K562 (cell line): ENCODE data around the gene OR4C13.
"Not testable (repeated sequence)": the region's sequence is repeated elsewhere in the genome, so short reads cannot be mapped to it uniquely, and the experiment has no call there.

Experiments used
- ATF2 ChIP-seq: sonication (generic); formaldehyde crosslinking; IDR thresholded peaks from 2 replicates; pipeline ENCODE4 v1.8.1; 2022; ENCODE audit warnings: missing genetic modification reagents
- BRD4 ChIP-seq: fragments of 200-600 bp; sonication (generic); IDR thresholded peaks from 2 replicates; pipeline ENCODE4 v1.6.1; 2017; ENCODE audit warnings: inconsistent platforms
- CHD2 ChIP-seq: IDR thresholded peaks from 2 replicates; pipeline ENCODE4 v1.6.1; 2011; ENCODE audit warnings: low read depth, low read length
- EZH2 ChIP-seq: IDR thresholded peaks from 2 replicates; pipeline ENCODE4 v1.6.1; 2012; ENCODE audit warnings: low read depth, mild to moderate bottlenecking, inconsistent platforms, low read length, borderline replicate concordance
- MXI1 ChIP-seq: IDR thresholded peaks from 2 replicates; pipeline ENCODE4 v1.6.1; 2011; ENCODE audit warnings: low read depth, mild to moderate bottlenecking, improper control_type of control experiment, low read length
- MYC ChIP-seq, 2 experiments: fragments of 250-450 bp in 1 of 2; sonication (Bioruptor Pico) in 1 of 2; IDR thresholded peaks; 2 replicates each; pipeline versions ENCODE4 v1.5.1 to v1.6.1; 2012 to 2021; ENCODE audit warnings: low read depth in 2 of 2, borderline replicate concordance in 1 of 2, improper control_type of control experiment in 1 of 2, low read length in 1 of 2, mild to moderate bottlenecking in 1 of 2, moderate library complexity in 1 of 2
- NFXL1 ChIP-seq: fragments of 450-650 bp; formaldehyde crosslinking; IDR thresholded peaks from 2 replicates; pipeline ENCODE4 v1.4.0; 2021; ENCODE audit warnings: mild to moderate bottlenecking
- POLR2A ChIP-seq: fragments of 450-650 bp; conservative IDR thresholded peaks from 2 replicates; pipeline ENCODE4 v1.6.1; 2016
- POLR2G ChIP-seq: fragments of 200-400 bp; formaldehyde crosslinking; IDR thresholded peaks from 2 replicates; pipeline ENCODE4 v1.6.1; 2017; ENCODE audit warnings: low read depth, mild to moderate bottlenecking, antibody characterized with exemption, low read length, moderate library complexity
- RBFOX2 ChIP-seq: fragments of 200-400 bp; formaldehyde crosslinking; IDR thresholded peaks from 2 replicates; pipeline ENCODE4 v1.6.1; 2017; ENCODE audit warnings: low read depth, mild to moderate bottlenecking, low read length, moderate library complexity
- TSHZ1 ChIP-seq: fragments of 250-450 bp; sonication (Bioruptor Pico); IDR thresholded peaks from 2 replicates; pipeline ENCODE4 v1.4.0; 2020; ENCODE audit warnings: mild to moderate bottlenecking, moderate library complexity
- ZC3H11A ChIP-seq: IDR thresholded peaks from 2 replicates; pipeline ENCODE4 v1.6.1; 2012; ENCODE audit warnings: low read depth, low read length, improper control_type of control experiment
- ZFP36 ChIP-seq: fragments of 150-350 bp; IDR thresholded peaks from 2 replicates; pipeline ENCODE4 v1.6.1; 2018; ENCODE audit warnings: low read length, low read depth; ENCODE audit not compliant: partially characterized antibody

GRCh38 chr11:49982435-49982834, 30.2 kb downstream of the OR4C13 start, which contains the start of gene OR4C12:
- TF ChIP-seq ATF2 (CRISPR knock-in tag); BRD4; CHD2; POLR2G; EZH2; ZFP36; POLR2A; TSHZ1 (CRISPR knock-in tag); NFXL1 (CRISPR knock-in tag); ZC3H11A; MYC (IDR thresholded peaks at IDR 0.05; ENCODE audit: low read depth, low read length); MYC (CRISPR knock-in tag; IDR thresholded peaks at IDR 0.05; ENCODE audit: borderline replicate concordance, low read depth); RBFOX2; MXI1: not testable (repeated sequence)
